Loucy (cell line): Measurements from ENCODE around the gene RCAN1.

ENCODE experiments used
- CTCF ChIP-seq: fragments of 200-600 bp; sonication (generic); conservative IDR thresholded peaks from 2 replicates; pipeline ENCODE4 v1.5.1; 2014; ENCODE audit warnings: mild to moderate bottlenecking, antibody characterized with exemption, low read length
- EZH2phosphoT487 ChIP-seq: fragments of 200-600 bp; IDR thresholded peaks from 2 replicates; pipeline ENCODE4 v1.6.1; 2018; ENCODE audit warnings: antibody characterized with exemption, mild to moderate bottlenecking, moderate library complexity, borderline replicate concordance

GRCh38 chr21:34526241-34526617 is 88.7 kb downstream of the RCAN1 start:
- TF ChIP-seq CTCF (no peak), EZH2phosphoT487 (no peak)
